Lung (tissue), 12 donors: ENCODE data around the gene HSPBAP1. TPM values are rescaled to one million over a fixed set of nuclear protein-coding genes. Genes with fewer than 3 reads are reported as not detected.

Experiments
- ATAC-seq: fragments of 200-7000 bp; cut with Tn5 transposase; one replicate; pipeline ENCODE4 v1.9.1; 2020; ENCODE audit warnings: moderate number of reproducible peaks; ENCODE audit not compliant: insufficient read depth, low FRiP score
- DNase-seq, 3 donors: peaks; one replicate each; pipeline ENCODE4 v3.0.0-alpha.2; 2013 to 2017
- H3K27ac ChIP-seq, 2 donors: one replicate each; pipeline ENCODE4 v1.5.1; 2013; ENCODE audit warnings: mild to moderate bottlenecking in 2 of 2, moderate library complexity in 2 of 2, control low read depth in 1 of 2, inconsistent platforms in 1 of 2, low read depth in 1 of 2, low read length in 1 of 2
- H3K27me3 ChIP-seq, 3 donors: one replicate each; pipeline ENCODE4 v1.5.1; 2013; ENCODE audit warnings: low read length in 2 of 3; ENCODE audit not compliant: control insufficient read depth in 3 of 3, insufficient read depth in 3 of 3
- H3K36me3 ChIP-seq, 4 donors: one replicate each; pipeline ENCODE4 v1.5.1; 2013; ENCODE audit warnings: low read length in 4 of 4, mild to moderate bottlenecking in 1 of 4, moderate library complexity in 1 of 4; ENCODE audit not compliant: control insufficient read depth in 4 of 4, insufficient read depth in 4 of 4
- H3K4me1 ChIP-seq, 5 donors: one replicate each; pipeline ENCODE4 v1.5.1; 2013; ENCODE audit warnings: low read length in 5 of 5, mild to moderate bottlenecking in 2 of 5, moderate library complexity in 1 of 5; ENCODE audit not compliant: control insufficient read depth in 5 of 5, insufficient read depth in 5 of 5
- H3K4me3 ChIP-seq: one replicate; pipeline ENCODE4 v1.5.1; 2013; ENCODE audit warnings: mild to moderate bottlenecking, control low read depth, moderate library complexity
- H3K9ac ChIP-seq, 2 donors: one replicate each; pipeline ENCODE4 v1.5.1; 2013; ENCODE audit warnings: low read length in 2 of 2, control low read depth in 1 of 2; ENCODE audit not compliant: insufficient read depth in 1 of 2
- H3K9me3 ChIP-seq, 4 donors: one replicate each; pipeline ENCODE4 v1.5.1; 2013; ENCODE audit warnings: low read length in 3 of 4, mild to moderate bottlenecking in 1 of 4, moderate library complexity in 1 of 4; ENCODE audit not compliant: control insufficient read depth in 4 of 4, insufficient read depth in 3 of 4
- CTCF ChIP-seq: IDR thresholded peaks from 2 replicates; pipeline ENCODE4 v1.5.1; 2012; ENCODE audit warnings: mild to moderate bottlenecking; ENCODE audit errors: control extremely low read depth, extremely low read depth
- WGBS, 2 donors: extraction: QIAGEN DNeasy Blood & Tissue Kit; methylation state at CpG; one replicate each; pipeline ENCODE4 v1.1.7; 2013; 5-methylcytosine and 5-hydroxymethylcytosine counted together
- polyA plus RNA-seq, 2 donors: library from polyadenylated mRNA; stranded (reverse); fragments of 200-250 nt; gene quantifications; one replicate each; pipeline ENCODE4 v1.2.1, GENCODE V29; 2013
- total RNA-seq, 2 donors: library from RNA; depleted of rRNA in 1 of 2; stranded (reverse); fragments of >200 nt in 1 of 2; gene quantifications; one replicate each; pipeline ENCODE4 v1.2.1, GENCODE V29; 2014 to 2021
- donor health status: control.
- donor health status: control.
- donor health status: Bipolar disorder and iron deficiency.
- donor health status: healthy.
- donor health status: DM: yes; HTN: yes; CAD: no.

Gene HSPBAP1
- total and polyA plus RNA-seq, 4 donors = 8.4 to 15.9 (median 11.1) TPM

GRCh38 chr3:122727766-122728165 lies 65.9 kb downstream of the HSPBAP1 start:
- no peak for TF ChIP-seq CTCF
- Histone ChIP-seq H3K4me3 (no peak overlapping the region), H3K36me3 (peaks cover 2 to 6% (median 5%) of the 10 kb centered on the region in 4 donors), H3K27me3 (no peaks in the 10 kb centered on the region), H3K9ac (no peak overlapping the region), H3K4me1 (no peaks in the 10 kb centered on the region), H3K9me3 (peaks cover 0 to 3% (median 0%) of the 10 kb centered on the region in 4 donors), H3K27ac (no peak overlapping the region)
- ATAC-seq = no peak
- WGBS, 2 donors = 96 to 97% methylated on average over 9 of the region's 9 CpGs
- DNase-seq = no peak

GRCh38 chr3:122727294-122727693 lies 66.3 kb downstream of the HSPBAP1 start:
- Histone ChIP-seq H3K27me3 (no peaks in the 10 kb centered on the region), H3K4me3 (no peak overlapping the region), H3K9ac (no peak overlapping the region), H3K9me3 (peaks cover 0 to 3% (median 0%) of the 10 kb centered on the region in 4 donors), H3K27ac (no peak overlapping the region), H3K36me3 (peaks cover 2 to 6% (median 6%) of the 10 kb centered on the region in 4 donors), H3K4me1 (no peaks in the 10 kb centered on the region)
- no peak for ATAC-seq
- peak in 1 of 3 donors; percentile 14 for DNase-seq
- TF ChIP-seq CTCF = no peak
- WGBS, 2 donors = 95 to 98% methylated on average over 3 of the region's 3 CpGs

- no peak for ATAC-seq
- Histone ChIP-seq H3K9me3 (peaks cover 0 to 3% (median 0%) of the 10 kb centered on the region in 4 donors), H3K36me3 (peaks cover 7 to 13% (median 8%) of the 10 kb centered on the region in 4 donors), H3K27ac (no peak overlapping the region), H3K4me1 (no peaks in the 10 kb centered on the region), H3K9ac (no peak overlapping the region), H3K27me3 (no peaks in the 10 kb centered on the region), H3K4me3 (no peak overlapping the region)
- TF ChIP-seq CTCF = no peak
- DNase-seq = no peak
- 97% methylated on average over 20 of the region's 20 CpGs for WGBS, 2 donors
Measured at GRCh38 chr3:122725106-122725505, 68.5 kb downstream of the HSPBAP1 start.

GRCh38 chr3:122719273-122719921 lies 74.2 kb downstream of the HSPBAP1 start:
- Histone ChIP-seq H3K4me1 (no peaks in the 10 kb centered on the region), H3K36me3 (peaks cover 27 to 42% (median 37%) of the 10 kb centered on the region in 4 donors), H3K4me3 (no peak overlapping the region), H3K27me3 (no peaks in the 10 kb centered on the region), H3K27ac (no peak overlapping the region), H3K9me3 (no peaks in the 10 kb centered on the region), H3K9ac (no peak overlapping the region)
- TF ChIP-seq CTCF = no peak
- ATAC-seq = no peak
- WGBS, 2 donors = 82 to 84% methylated on average over 3 of the region's 3 CpGs
- no peak for DNase-seq
